IPS DF 6.9 (cell line): Measurements from ENCODE around the gene C22orf23.
"Not testable (repeated sequence)": the region's sequence is repeated elsewhere in the genome, so short reads cannot be mapped to it uniquely, and the experiment has no call there.

ENCODE experiments used
- DNase-seq: peaks from one replicate; pipeline ENCODE4 v3.0.0-alpha.2; 2013; ENCODE audit warnings: low read depth, low spot score
- H3K27ac ChIP-seq: one replicate; pipeline ENCODE4 v1.5.1; 2013; ENCODE audit warnings: low read length, control low read depth
- H3K27me3 ChIP-seq: 2 replicates; pipeline ENCODE4 v1.6.1; 2013; ENCODE audit warnings: mild to moderate bottlenecking, low read length; ENCODE audit not compliant: control insufficient read depth, insufficient read depth
- H3K36me3 ChIP-seq: 2 replicates; pipeline ENCODE4 v1.6.1; 2013; ENCODE audit warnings: low read length; ENCODE audit not compliant: control insufficient read depth, insufficient read depth
- H3K4me1 ChIP-seq: 2 replicates; pipeline ENCODE4 v1.6.1; 2013; ENCODE audit warnings: low read length; ENCODE audit not compliant: control insufficient read depth, insufficient read depth
- H3K4me3 ChIP-seq: 2 replicates; pipeline ENCODE4 v1.5.1; 2013; ENCODE audit warnings: mild to moderate bottlenecking, low read length
- H3K9me3 ChIP-seq: 2 replicates; pipeline ENCODE4 v1.6.1; 2013; ENCODE audit warnings: low read length, inconsistent platforms; ENCODE audit not compliant: control insufficient read depth, insufficient read depth
- WGBS: extraction: QIAGEN DNeasy Blood & Tissue Kit; methylation state at CpG from one replicate; pipeline ENCODE4 v1.1.7; 2013; ENCODE audit warnings: mixed read lengths, missing lambda C conversion rate; ENCODE audit not compliant: insufficient read length, insufficient coverage; 5-methylcytosine and 5-hydroxymethylcytosine counted together

The C22orf23 gene

DNA sequence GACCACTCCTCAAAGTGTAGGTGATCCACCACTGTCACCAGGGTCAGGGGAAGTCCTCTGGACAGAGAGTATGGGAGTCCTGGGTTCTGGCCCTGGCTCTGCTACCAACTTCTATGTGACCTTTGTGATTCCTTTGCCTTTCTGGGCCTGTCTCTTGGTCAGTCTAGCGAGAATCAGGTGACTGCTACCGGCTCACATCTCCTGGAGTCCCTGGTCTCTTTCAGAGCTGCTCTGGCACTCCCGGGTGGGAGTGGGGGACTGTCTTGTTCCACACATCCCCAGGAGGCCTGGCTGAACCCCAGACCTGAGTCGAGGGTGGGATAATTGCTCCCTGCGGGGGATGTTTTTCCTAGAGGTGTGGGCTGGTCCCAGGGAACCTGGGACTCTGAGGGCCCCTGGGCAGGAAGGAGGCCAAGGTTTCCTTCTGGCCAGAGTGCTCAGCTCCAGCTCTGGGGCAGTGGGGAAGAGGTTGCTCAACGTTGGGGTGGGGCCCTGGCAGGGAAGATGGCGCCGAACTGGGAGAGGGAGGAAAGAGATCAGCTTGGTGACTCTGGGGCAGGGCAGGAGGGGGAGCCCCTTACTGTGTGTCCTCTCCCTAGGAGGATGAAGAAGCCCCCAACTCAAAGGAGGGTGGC is 28.9 kb upstream of the C22orf23 start:
- Histone ChIP-seq H3K27ac (no peak overlapping the region), H3K4me3 (no peak overlapping the region), H3K9me3 (no peaks in the 10 kb centered on the region), H3K36me3 (no peaks in the 10 kb centered on the region), H3K4me1 (peaks cover 7% of the 10 kb centered on the region), H3K27me3 (peaks cover 2% of the 10 kb centered on the region)
- no CpG with 5 or more reads among the region's 8 CpGs for WGBS
- no peak for DNase-seq

DNA sequence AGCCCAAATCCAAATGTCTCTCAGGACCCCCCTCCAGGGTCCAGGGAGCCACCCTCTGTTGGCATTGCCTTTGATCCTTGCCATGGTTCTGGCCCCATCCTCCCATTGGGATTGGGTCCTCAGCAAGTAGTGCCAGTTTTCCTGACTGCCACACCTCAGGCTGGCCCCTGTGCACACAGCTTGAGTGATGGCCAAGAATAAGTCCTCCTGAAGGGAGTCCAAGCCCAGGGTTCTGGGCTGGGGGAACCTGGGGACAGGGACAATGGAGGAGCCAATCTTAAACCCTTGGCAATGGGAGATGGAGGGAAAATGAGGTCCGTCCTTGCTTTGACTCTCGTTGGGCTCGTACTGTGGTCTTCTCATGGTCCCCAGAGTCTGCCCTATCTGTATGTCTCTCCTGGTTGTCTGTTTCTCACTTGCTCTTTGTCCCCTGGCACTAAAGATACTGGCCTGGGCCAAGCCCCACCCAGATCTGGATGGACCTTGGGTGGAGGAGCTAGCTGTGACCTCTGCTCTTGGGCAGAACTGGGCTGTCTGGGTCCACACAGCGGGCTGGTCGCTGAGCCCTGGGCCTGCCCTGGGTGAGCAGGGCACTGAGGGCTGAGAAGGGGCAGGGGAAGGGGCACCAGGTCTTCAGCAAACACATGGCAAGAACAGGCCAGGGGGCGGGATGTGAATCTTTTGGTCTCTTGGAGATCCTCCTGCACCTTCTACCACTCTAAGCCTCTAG is 28.0 kb upstream of the C22orf23 start:
- Histone ChIP-seq H3K36me3 (no peaks in the 10 kb centered on the region), H3K9me3 (no peaks in the 10 kb centered on the region), H3K4me1 (peaks cover 7% of the 10 kb centered on the region), H3K4me3 (no peak overlapping the region), H3K27me3 (peaks cover 2% of the 10 kb centered on the region), H3K27ac (no peak overlapping the region)
- DNase-seq, result no peak
- no CpG with 5 or more reads among the region's 6 CpGs for WGBS

- H3K4me1 ChIP-seq, result peaks cover 4% of the 10 kb centered on the region
- H3K27me3 ChIP-seq, result peaks cover 2% of the 10 kb centered on the region
- no peak for DNase-seq
- H3K9me3 ChIP-seq, result no peaks in the 10 kb centered on the region
- H3K36me3 ChIP-seq, result no peaks in the 10 kb centered on the region
- no peak overlapping the region for H3K27ac ChIP-seq
- no CpG with 5 or more reads among the region's 8 CpGs for WGBS
- H3K4me3 ChIP-seq, result no peak overlapping the region
Measured at GRCh38 chr22:37979782-37980181, 26.4 kb upstream of the C22orf23 start.

- H3K9me3 ChIP-seq, result no peaks in the 10 kb centered on the region
- no peak overlapping the region for H3K4me3 ChIP-seq
- H3K36me3 ChIP-seq, result no peaks in the 10 kb centered on the region
- no peak for DNase-seq
- WGBS, result no CpG with 5 or more reads among the region's 4 CpGs
- H3K27me3 ChIP-seq, result no peaks in the 10 kb centered on the region
- H3K4me1 ChIP-seq, result peaks cover 2% of the 10 kb centered on the region
- H3K27ac ChIP-seq, result no peak overlapping the region
Measured at GRCh38 chr22:37976547-37976946, 23.1 kb upstream of the C22orf23 start.

GRCh38 chr22:37976022-37976421 is 22.6 kb upstream of the C22orf23 start:
- not testable (repeated sequence) for DNase-seq, H3K9me3 ChIP-seq, H3K27me3 ChIP-seq, H3K27ac ChIP-seq, H3K4me1 ChIP-seq, H3K36me3 ChIP-seq, H3K4me3 ChIP-seq
- no CpG with 5 or more reads among the region's 8 CpGs for WGBS

DNA sequence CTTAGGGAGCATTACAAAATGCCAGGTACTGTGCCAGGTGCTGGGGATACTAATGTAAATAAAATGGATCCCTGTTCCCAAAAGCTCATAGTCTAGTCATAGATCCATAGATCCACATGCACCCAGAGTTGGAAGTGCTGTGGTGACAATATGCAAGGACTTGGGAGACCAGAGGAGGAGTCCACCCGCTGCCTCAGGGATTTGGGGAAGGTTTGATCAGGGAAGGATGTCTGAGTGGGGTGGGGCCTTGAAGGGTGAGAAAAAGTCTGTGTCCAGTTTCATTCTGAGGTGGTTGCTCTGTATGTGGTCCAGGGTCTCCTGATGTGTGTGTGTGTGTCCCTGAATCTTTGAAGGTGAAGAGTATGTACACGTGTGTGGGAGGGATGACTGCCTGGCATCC is 21.8 kb upstream of the C22orf23 start:
- Histone ChIP-seq H3K36me3 (no peaks in the 10 kb centered on the region), H3K4me1 (peaks cover 9% of the 10 kb centered on the region), H3K27me3 (no peaks in the 10 kb centered on the region), H3K27ac (no peak overlapping the region), H3K9me3 (no peaks in the 10 kb centered on the region), H3K4me3 (no peak overlapping the region)
- WGBS, result no CpG with 5 or more reads among the region's 2 CpGs
- DNase-seq, result no peak

- no CpG with 5 or more reads among the region's 33 CpGs for WGBS
- no peaks in the 10 kb centered on the region for H3K9me3 ChIP-seq
- no peak overlapping the region for H3K4me3 ChIP-seq
- H3K27ac ChIP-seq, result no peak overlapping the region
- no peaks in the 10 kb centered on the region for H3K36me3 ChIP-seq
- H3K27me3 ChIP-seq, result no peaks in the 10 kb centered on the region
- peaks cover 7% of the 10 kb centered on the region for H3K4me1 ChIP-seq
- no peak for DNase-seq
Measured at GRCh38 chr22:37973271-37974170, 20.1 kb upstream of the C22orf23 start.

- Histone ChIP-seq H3K36me3 (peaks cover 3% of the 10 kb centered on the region; the same call in 1 of the 2 replicates), H3K27ac (no peak overlapping the region), H3K4me1 (peaks cover 7% of the 10 kb centered on the region), H3K9me3 (no peaks in the 10 kb centered on the region), H3K27me3 (no peaks in the 10 kb centered on the region), H3K4me3 (no peak overlapping the region)
- DNase-seq, result no peak
- WGBS, result no CpG with 5 or more reads among the region's 3 CpGs
Measured at GRCh38 chr22:37972527-37972926, 19.1 kb upstream of the C22orf23 start.

- Histone ChIP-seq H3K9me3 (no peaks in the 10 kb centered on the region), H3K27ac (no peak overlapping the region), H3K4me1 (peaks cover 7% of the 10 kb centered on the region), H3K4me3 (no peak overlapping the region), H3K27me3 (no peaks in the 10 kb centered on the region), H3K36me3 (peaks cover 4% of the 10 kb centered on the region; the same call in 1 of the 2 replicates)
- WGBS, result no CpG with 5 or more reads among the region's 7 CpGs
- DNase-seq, result no peak
Measured at GRCh38 chr22:37971475-37972434, 18.4 kb upstream of the C22orf23 start.
